CD8-positive, alpha-beta memory T cell (primary cell): ENCODE measurements around the gene DHDDS. TPM values are rescaled to one million over a fixed set of nuclear protein-coding genes. Genes with fewer than 3 reads are reported as not detected.
A peak's percentile ranks its signal among the peaks of the same experiment; 100 is the strongest.

Source experiments
- CTCF ChIA-PET: fragments of 350-600 bp; sonication (Branson Sonifier 250); formaldehyde crosslinking; loops from one replicate; lab custom pipeline; 2021; ENCODE audit warnings: antibody characterized with exemption; lab: Charles Lee
- POLR2A ChIA-PET: fragments of 350-600 bp; sonication (Branson Sonifier 250); formaldehyde crosslinking; loops from one replicate; lab custom pipeline; 2021; ENCODE audit warnings: antibody characterized with exemption; lab: Charles Lee
- DNase-seq, 5 donors: peaks; one replicate each; pipeline versions ENCODE4 v3.0.0 to v3.0.0-alpha.2; 2020 to 2022; ENCODE audit warnings: mixed read lengths in 1 of 5
- H3K27ac ChIP-seq: one replicate; pipeline ENCODE4 v1.7.0; 2013; ENCODE audit warnings: low read depth, mild to moderate bottlenecking, low read length, moderate library complexity
- H3K27me3 ChIP-seq: 2 replicates; pipeline ENCODE4 v1.7.0; 2013; ENCODE audit warnings: low read length, mild to moderate bottlenecking; ENCODE audit not compliant: insufficient read depth, poor library complexity, severe bottlenecking
- H3K36me3 ChIP-seq: 2 replicates; pipeline ENCODE4 v1.7.0; 2013; ENCODE audit warnings: mild to moderate bottlenecking, low read length, moderate library complexity; ENCODE audit not compliant: insufficient read depth
- H3K4me1 ChIP-seq: 2 replicates; pipeline ENCODE4 v1.7.0; 2013; ENCODE audit warnings: mild to moderate bottlenecking, low read length, moderate library complexity; ENCODE audit not compliant: insufficient read depth
- H3K4me3 ChIP-seq: 2 replicates; pipeline ENCODE4 v1.7.0; 2013; ENCODE audit warnings: mild to moderate bottlenecking, low read length
- H3K9me3 ChIP-seq: 2 replicates; pipeline ENCODE4 v1.7.0; 2013; ENCODE audit warnings: mild to moderate bottlenecking, low read length
- H3K27ac Mint-ChIP-seq, 8 donors: one replicate each; pipeline ENCODE4 v1.8.0; 2020 to 2021; ENCODE audit warnings: mixed read lengths in 8 of 8, mild to moderate bottlenecking in 6 of 8, inconsistent platforms in 3 of 8, moderate library complexity in 3 of 8
- H3K27me3 Mint-ChIP-seq, 2 donors: one replicate each; pipeline ENCODE4 v1.8.0; 2020 to 2021; ENCODE audit warnings: mixed read lengths in 2 of 2, mild to moderate bottlenecking in 1 of 2, moderate library complexity in 1 of 2
- H3K36me3 Mint-ChIP-seq, 3 donors: one replicate each; pipeline ENCODE4 v1.8.0; 2020 to 2021; ENCODE audit warnings: mixed read lengths in 3 of 3, inconsistent platforms in 1 of 3, mild to moderate bottlenecking in 1 of 3
- H3K4me1 Mint-ChIP-seq, 3 donors: one replicate each; pipeline ENCODE4 v1.8.0; 2020 to 2021; ENCODE audit warnings: mixed read lengths in 3 of 3, inconsistent platforms in 1 of 3, mild to moderate bottlenecking in 1 of 3
- H3K4me3 Mint-ChIP-seq, 7 donors: one replicate each; pipeline ENCODE4 v1.8.0; 2020 to 2021; ENCODE audit warnings: mixed read lengths in 7 of 7, mild to moderate bottlenecking in 6 of 7, moderate library complexity in 4 of 7, inconsistent platforms in 2 of 7
- H3K9me3 Mint-ChIP-seq, 5 donors: one replicate each; pipeline ENCODE4 v1.8.0; 2020 to 2022; ENCODE audit warnings: mixed read lengths in 5 of 5, mild to moderate bottlenecking in 3 of 5, moderate library complexity in 2 of 5, inconsistent platforms in 1 of 5
- polyA plus RNA-seq: library from polyadenylated mRNA; unstranded; fragments of 300-500 nt; fragmentation: Illumina TruSeq; gene quantifications from one replicate; pipeline ENCODE4 v1.2.3, GENCODE V29; 2021
- total RNA-seq, 2 experiments: library from RNA; stranded (reverse); gene quantifications; one replicate each; pipeline ENCODE4 v1.2.3, GENCODE V29; 2021

DHDDS gene
- total and polyA plus RNA-seq, 3 experiments from 2014 or later = 21.6 to 52.2 (median 47.9) TPM

- Mint-ChIP-seq H3K4me1 (no peaks in the 10 kb centered on the region), H3K9me3 (no peaks in the 10 kb centered on the region), H3K4me3 (no peak overlapping the region), H3K27me3 (peaks cover 6 to 25% of the 10 kb centered on the region in 2 donors), H3K27ac (no peak overlapping the region), H3K36me3 (no peaks in the 10 kb centered on the region)
- Histone ChIP-seq H3K4me1 (no peaks in the 10 kb centered on the region), H3K4me3 (no peak overlapping the region), H3K27ac (no peak overlapping the region), H3K27me3 (peaks cover 6% of the 10 kb centered on the region), H3K9me3 (no peaks in the 10 kb centered on the region), H3K36me3 (no peaks in the 10 kb centered on the region)
- POLR2A ChIA-PET = interaction anchor here (0.5 kb wide), 1 partner anchor 98 kb away, joined by 3 read pairs; no protein-coding TSS in a partner anchor
- DNase-seq = no peak
- CTCF ChIA-PET = interaction anchor here (2.4 to 4.6 kb wide), 3 partner anchors 22 to 249 kb away, joined by 10 to 23 read pairs (median 22); partner anchors contain the start of genes CEP85 and ZNF593
Measured at GRCh38 chr1:26418865-26419349, 13.2 kb upstream of the DHDDS start.

- no peaks in the 10 kb centered on the region for H3K9me3 Mint-ChIP-seq
- CTCF ChIA-PET = interaction anchor here (1.2 to 4.6 kb wide), 2 partner anchors 13 to 185 kb away, joined by 4 to 23 read pairs; partner anchors contain the start of genes CEP85 and DHDDS
- Histone ChIP-seq H3K27ac (no peak overlapping the region), H3K4me3 (no peak overlapping the region), H3K9me3 (no peaks in the 10 kb centered on the region), H3K36me3 (no peaks in the 10 kb centered on the region), H3K27me3 (peaks cover 2% of the 10 kb centered on the region), H3K4me1 (no peaks in the 10 kb centered on the region)
- H3K4me3 Mint-ChIP-seq = no peak overlapping the region
- no peaks in the 10 kb centered on the region for H3K36me3 Mint-ChIP-seq
- no peak overlapping the region for H3K27ac Mint-ChIP-seq
- no peaks in the 10 kb centered on the region for H3K4me1 Mint-ChIP-seq
- POLR2A ChIA-PET = interaction anchor here (0.5 to 0.6 kb wide), 3 partner anchors 11 to 99 kb away, joined by 3 to 4 read pairs (median 3); no protein-coding TSS in a partner anchor
- H3K27me3 Mint-ChIP-seq = peaks cover 3 to 19% of the 10 kb centered on the region in 2 donors
- DNase-seq = no peak
Measured at GRCh38 chr1:26419494-26419893, 12.6 kb upstream of the DHDDS start.

GRCh38 chr1:26429721-26430120 is 2.4 kb upstream of the DHDDS start:
- H3K4me1 ChIP-seq = peaks cover 19% of the 10 kb centered on the region
- Mint-ChIP-seq H3K36me3 (peaks cover 4 to 10% (median 5%) of the 10 kb centered on the region in 3 donors), H3K4me3 (peak overlapping the region in 1 of 7 donors; percentile 63)

GRCh38 chr1:26432793-26433192 is 672 bp downstream of the DHDDS start:
- POLR2A ChIA-PET = interaction anchor here (1.1 to 1.2 kb wide), 2 partner anchors 40 to 306 kb away, joined by 4 to 17 read pairs; partner anchors contain the start of gene HMGN2
- Histone ChIP-seq H3K4me3 (peak overlapping the region; percentile 69), H3K27ac (peak overlapping the region; percentile 70), H3K4me1 (peaks cover 19% of the 10 kb centered on the region), H3K9me3 (no peaks in the 10 kb centered on the region), H3K36me3 (peaks cover 5% of the 10 kb centered on the region), H3K27me3 (no peaks in the 10 kb centered on the region)
- Mint-ChIP-seq H3K27ac (peak overlapping the region in 7 of 8 donors; percentile 75 to 99 (median 97)), H3K4me1 (peaks cover 19 to 24% (median 24%) of the 10 kb centered on the region in 3 donors), H3K4me3 (peak overlapping the region; percentile 90 to 98 (median 94)), H3K27me3 (peaks cover 0 to 4% of the 10 kb centered on the region in 2 donors), H3K9me3 (no peaks in the 10 kb centered on the region), H3K36me3 (peaks cover 4 to 16% (median 5%) of the 10 kb centered on the region in 3 donors)
- no peak for DNase-seq
- CTCF ChIA-PET = interaction anchor here (1.0 to 3.8 kb wide), 9 partner anchors 13 to 397 kb away, joined by 3 to 23 read pairs (median 5); partner anchors contain the start of genes CEP85, HMGN2 and ZNF593

More at GRCh38 chr1:26429721-26430120, 2.4 kb upstream of the DHDDS start:
- H3K9me3 ChIP-seq = no peaks in the 10 kb centered on the region
- H3K4me1 Mint-ChIP-seq = peaks cover 19 to 24% (median 24%) of the 10 kb centered on the region in 3 donors
- H3K27ac ChIP-seq = no peak overlapping the region
- no peak overlapping the region for H3K4me3 ChIP-seq
- POLR2A ChIA-PET = interaction anchor here (0.7 kb wide), 1 partner anchor 1041 kb away, joined by 3 read pairs; no protein-coding TSS in a partner anchor
- H3K9me3 Mint-ChIP-seq = no peaks in the 10 kb centered on the region
- H3K27ac Mint-ChIP-seq = no peak overlapping the region
- CTCF ChIA-PET = interaction anchor here (0.6 to 3.8 kb wide), 3 partner anchors 9 to 393 kb away, joined by 3 to 23 read pairs (median 4); no protein-coding TSS in a partner anchor
- no peak for DNase-seq
- peaks cover 11 to 19% of the 10 kb centered on the region in 2 donors for H3K27me3 Mint-ChIP-seq
- peaks cover 3% of the 10 kb centered on the region for H3K36me3 ChIP-seq
- H3K27me3 ChIP-seq = no peaks in the 10 kb centered on the region

- DNase-seq = no peak
- H3K27me3 Mint-ChIP-seq = no peaks in the 10 kb centered on the region
- H3K9me3 Mint-ChIP-seq = no peaks in the 10 kb centered on the region
- peaks cover 23 to 30% (median 24%) of the 10 kb centered on the region in 3 donors for H3K4me1 Mint-ChIP-seq
- no peaks in the 10 kb centered on the region for H3K27me3 ChIP-seq
- CTCF ChIA-PET = interaction anchor here (1.0 to 1.2 kb wide), 2 partner anchors 17 to 200 kb away, joined by 3 to 4 read pairs; partner anchors contain the start of gene CEP85
- H3K27ac ChIP-seq = no peak overlapping the region
- peak overlapping the region in 4 of 8 donors; percentile 10 to 75 (median 38) for H3K27ac Mint-ChIP-seq
- POLR2A ChIA-PET = no interaction called here
- H3K36me3 Mint-ChIP-seq = peaks cover 4 to 31% (median 11%) of the 10 kb centered on the region in 3 donors
- no peak overlapping the region for H3K4me3 ChIP-seq
- no peaks in the 10 kb centered on the region for H3K9me3 ChIP-seq
- peak overlapping the region in 1 of 7 donors; percentile 12 for H3K4me3 Mint-ChIP-seq
- H3K36me3 ChIP-seq = peaks cover 14% of the 10 kb centered on the region
- H3K4me1 ChIP-seq = peaks cover 19% of the 10 kb centered on the region
Measured at GRCh38 chr1:26434161-26434752, 2.1 kb downstream of the DHDDS start.

- ChIA-PET POLR2A (no interaction called here), CTCF (interaction anchor here (1.3 kb wide), 1 partner anchor 21 kb away, joined by 4 read pairs; no protein-coding TSS in a partner anchor)
- DNase-seq = no peak
- no peaks in the 10 kb centered on the region for H3K27me3 Mint-ChIP-seq
- peaks cover 9 to 15% (median 11%) of the 10 kb centered on the region in 3 donors for H3K4me1 Mint-ChIP-seq
- H3K9me3 Mint-ChIP-seq = no peaks in the 10 kb centered on the region
- Histone ChIP-seq H3K4me1 (peaks cover 13% of the 10 kb centered on the region), H3K4me3 (no peak overlapping the region), H3K27me3 (no peaks in the 10 kb centered on the region), H3K36me3 (peaks cover 28% of the 10 kb centered on the region), H3K27ac (no peak overlapping the region), H3K9me3 (no peaks in the 10 kb centered on the region)
- H3K27ac Mint-ChIP-seq = peak overlapping the region in 1 of 8 donors; percentile 87
- peaks cover 4 to 58% (median 11%) of the 10 kb centered on the region in 3 donors for H3K36me3 Mint-ChIP-seq
- H3K4me3 Mint-ChIP-seq = no peak overlapping the region
Measured at GRCh38 chr1:26438041-26438440, 5.9 kb downstream of the DHDDS start.

- H3K4me3 ChIP-seq = no peak overlapping the region
- Mint-ChIP-seq H3K9me3 (no peaks in the 10 kb centered on the region), H3K4me1 (peaks cover 0 to 5% (median 4%) of the 10 kb centered on the region in 3 donors), H3K27me3 (no peaks in the 10 kb centered on the region), H3K4me3 (no peak overlapping the region), H3K27ac (no peak overlapping the region), H3K36me3 (peaks cover 3 to 73% (median 20%) of the 10 kb centered on the region in 3 donors)
- H3K27me3 ChIP-seq = no peaks in the 10 kb centered on the region
- no peaks in the 10 kb centered on the region for H3K9me3 ChIP-seq
- no peak overlapping the region for H3K27ac ChIP-seq
- ChIA-PET POLR2A (no interaction called here), CTCF (no interaction called here)
- no peaks in the 10 kb centered on the region for H3K4me1 ChIP-seq
- DNase-seq = no peak
- peaks cover 31% of the 10 kb centered on the region for H3K36me3 ChIP-seq
Measured at GRCh38 chr1:26440259-26440658, 8.1 kb downstream of the DHDDS start.
